K562 (cell line): ENCODE results near the gene ZNF672. TPM values are rescaled to one million over a fixed set of nuclear protein-coding genes. Genes with fewer than 3 reads are reported as not detected.

Experiments used
- CHD2 ChIP-seq: IDR thresholded peaks from 2 replicates; pipeline ENCODE4 v1.6.1; 2011; ENCODE audit warnings: low read depth, low read length
- FOXP1 ChIP-seq: sonication (generic); formaldehyde crosslinking; IDR thresholded peaks from 2 replicates; pipeline ENCODE4 v1.8.0; 2022; ENCODE audit warnings: mild to moderate bottlenecking, missing genetic modification reagents
- HDAC3 ChIP-seq: fragments of 450-650 bp; IDR thresholded peaks from 2 replicates; pipeline ENCODE4 v1.6.1; 2018; ENCODE audit warnings: borderline replicate concordance, mild to moderate bottlenecking, moderate library complexity; ENCODE audit not compliant: partially characterized antibody
- HMGN3 ChIP-seq: IDR thresholded peaks from 2 replicates; pipeline ENCODE4 v1.6.1; 2011; ENCODE audit warnings: borderline replicate concordance, low read depth, mild to moderate bottlenecking, mixed read lengths, low read length; ENCODE audit not compliant: insufficient read length; ENCODE audit errors: extremely low read depth
- MGA ChIP-seq: fragments of 450-650 bp; IDR thresholded peaks from 2 replicates; pipeline ENCODE4 v1.6.1; 2016; ENCODE audit warnings: mild to moderate bottlenecking, moderate library complexity
- RCOR1 ChIP-seq, 2 experiments: IDR thresholded peaks; 2 replicates each; pipeline ENCODE4 v1.6.1; 2012; ENCODE audit warnings: low read depth in 2 of 2, low read length in 2 of 2, borderline replicate concordance in 1 of 2, improper control_type of control experiment in 1 of 2
- SMAD1 ChIP-seq: fragments of 150-350 bp; IDR thresholded peaks from 2 replicates; pipeline ENCODE4 v1.6.1; 2014; ENCODE audit warnings: low read length, low read depth; ENCODE audit not compliant: partially characterized antibody
- SUPT5H ChIP-seq: fragments of 450-650 bp; IDR thresholded peaks from 2 replicates; pipeline ENCODE4 v1.6.1; 2016
- ZBTB8A ChIP-seq: fragments of 450-650 bp; IDR thresholded peaks from 2 replicates; pipeline ENCODE4 v1.6.1; 2018; ENCODE audit warnings: mild to moderate bottlenecking, moderate library complexity; ENCODE audit not compliant: partially characterized antibody
- ZSCAN29 ChIP-seq: fragments of 450-650 bp; IDR thresholded peaks from 2 replicates; pipeline ENCODE4 v1.6.1; 2017
- polyA plus RNA-seq, 8 experiments: library from polyadenylated mRNA; depleted of rRNA in 4 of 8; stranded (reverse) in 5 of 8; unstranded in 3 of 8; fragments of >200 nt; fragmentation: Nextera tagmentation in 2 of 8; fragmentation: Illumina TruSeq in 1 of 8; extraction: Ambion mirVana in 2 of 8; extraction: Trizol in 1 of 8; gene quantifications; 2 replicates each; pipeline versions ENCODE4 v1.2.1 to v1.2.3, GENCODE V29; 2011 to 2014; ENCODE audit warnings: inconsistent platforms in 1 of 8, missing spikeins in 1 of 8
- total RNA-seq, 7 experiments: library from RNA; depleted of rRNA in 6 of 7; stranded (reverse); fragments of >200 nt in 6 of 7; fragmentation: Illumina TruSeq in 2 of 7; extraction: Trizol in 2 of 7; gene quantifications; 2 replicates each; pipeline versions ENCODE4 v1.2.1 to v1.2.3, GENCODE V29; 2011 to 2021; ENCODE audit warnings: low replicate concordance in 1 of 7
- TF ChIP-seq, protein P1 (sequence below): sonication (generic); formaldehyde crosslinking; IDR thresholded peaks from 2 replicates; pipeline ENCODE4 v1.8.1; 2022; ENCODE audit warnings: missing genetic modification reagents
- TF ChIP-seq, protein P2 (sequence below): IDR thresholded peaks from 3 replicates; pipeline ENCODE4 v1.6.1; 2011; ENCODE audit warnings: borderline replicate concordance, mild to moderate bottlenecking, moderate library complexity; ENCODE audit not compliant: insufficient read length; ENCODE audit errors: extremely low read depth

The ZNF672 gene
- total and polyA plus RNA-seq, 9 of the 15 experiments (the other 6 are each of a cell fraction or from before 2014, with no cell fraction given) = 1.9 to 57.9 (median 24.1) TPM

GRCh38 chr1:248873409-248873992 lies 35.5 kb downstream of the ZNF672 start (continued):
- 0 out of 2 replicates have a peak, but pooled peaks have one; percentile 1 for TF ChIP-seq MGA
- TF ChIP-seq CHD2 = peak; percentile 69
- TF ChIP-seq ZBTB8A = peak; percentile 74
- peak; percentile 10 to 65; a peak in 1 of 4 replicates for TF ChIP-seq RCOR1 (IDR thresholded peaks at IDR 0.05; ENCODE audit: borderline replicate concordance in 1 of 2, low read depth in 2 of 2, low read length in 2 of 2)
- no peak; the same call in none of the 2 replicates for TF ChIP-seq FOXP1 (CRISPR knock-in tag)
- TF ChIP-seq, protein P1, sequence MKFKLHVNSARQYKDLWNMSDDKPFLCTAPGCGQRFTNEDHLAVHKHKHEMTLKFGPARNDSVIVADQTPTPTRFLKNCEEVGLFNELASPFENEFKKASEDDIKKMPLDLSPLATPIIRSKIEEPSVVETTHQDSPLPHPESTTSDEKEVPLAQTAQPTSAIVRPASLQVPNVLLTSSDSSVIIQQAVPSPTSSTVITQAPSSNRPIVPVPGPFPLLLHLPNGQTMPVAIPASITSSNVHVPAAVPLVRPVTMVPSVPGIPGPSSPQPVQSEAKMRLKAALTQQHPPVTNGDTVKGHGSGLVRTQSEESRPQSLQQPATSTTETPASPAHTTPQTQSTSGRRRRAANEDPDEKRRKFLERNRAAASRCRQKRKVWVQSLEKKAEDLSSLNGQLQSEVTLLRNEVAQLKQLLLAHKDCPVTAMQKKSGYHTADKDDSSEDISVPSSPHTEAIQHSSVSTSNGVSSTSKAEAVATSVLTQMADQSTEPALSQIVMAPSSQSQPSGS (CRISPR knock-in tag) = no peak
- peak; percentile 62 for TF ChIP-seq HMGN3
- TF ChIP-seq, protein P2, sequence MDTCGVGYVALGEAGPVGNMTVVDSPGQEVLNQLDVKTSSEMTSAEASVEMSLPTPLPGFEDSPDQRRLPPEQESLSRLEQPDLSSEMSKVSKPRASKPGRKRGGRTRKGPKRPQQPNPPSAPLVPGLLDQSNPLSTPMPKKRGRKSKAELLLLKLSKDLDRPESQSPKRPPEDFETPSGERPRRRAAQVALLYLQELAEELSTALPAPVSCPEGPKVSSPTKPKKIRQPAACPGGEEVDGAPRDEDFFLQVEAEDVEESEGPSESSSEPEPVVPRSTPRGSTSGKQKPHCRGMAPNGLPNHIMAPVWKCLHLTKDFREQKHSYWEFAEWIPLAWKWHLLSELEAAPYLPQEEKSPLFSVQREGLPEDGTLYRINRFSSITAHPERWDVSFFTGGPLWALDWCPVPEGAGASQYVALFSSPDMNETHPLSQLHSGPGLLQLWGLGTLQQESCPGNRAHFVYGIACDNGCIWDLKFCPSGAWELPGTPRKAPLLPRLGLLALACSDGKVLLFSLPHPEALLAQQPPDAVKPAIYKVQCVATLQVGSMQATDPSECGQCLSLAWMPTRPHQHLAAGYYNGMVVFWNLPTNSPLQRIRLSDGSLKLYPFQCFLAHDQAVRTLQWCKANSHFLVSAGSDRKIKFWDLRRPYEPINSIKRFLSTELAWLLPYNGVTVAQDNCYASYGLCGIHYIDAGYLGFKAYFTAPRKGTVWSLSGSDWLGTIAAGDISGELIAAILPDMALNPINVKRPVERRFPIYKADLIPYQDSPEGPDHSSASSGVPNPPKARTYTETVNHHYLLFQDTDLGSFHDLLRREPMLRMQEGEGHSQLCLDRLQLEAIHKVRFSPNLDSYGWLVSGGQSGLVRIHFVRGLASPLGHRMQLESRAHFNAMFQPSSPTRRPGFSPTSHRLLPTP = peak; percentile 58
- TF ChIP-seq SMAD1 = no peak
- TF ChIP-seq SUPT5H = peak; percentile 73
- no peak; the same call in 1 of the 2 replicates for TF ChIP-seq ZSCAN29
- TF ChIP-seq HDAC3 = no peak
